GM18870 (cell line): Measurements from ENCODE around the gene CPT2.

Experiments
- ATAC-seq: cut with Tn5 transposase; IDR thresholded peaks from one replicate; pipeline ENCODE4 v1.9.1; 2021; ENCODE audit warnings: moderate library complexity; ENCODE audit not compliant: unreplicated experiment

The CPT2 gene

GRCh38 chr1:53259932-53260331, 63.3 kb downstream of the CPT2 start:
- ATAC-seq: no peak

- ATAC-seq: no peak
Observed at GRCh38 chr1:53260631-53261247, 64.1 kb downstream of the CPT2 start.

DNA sequence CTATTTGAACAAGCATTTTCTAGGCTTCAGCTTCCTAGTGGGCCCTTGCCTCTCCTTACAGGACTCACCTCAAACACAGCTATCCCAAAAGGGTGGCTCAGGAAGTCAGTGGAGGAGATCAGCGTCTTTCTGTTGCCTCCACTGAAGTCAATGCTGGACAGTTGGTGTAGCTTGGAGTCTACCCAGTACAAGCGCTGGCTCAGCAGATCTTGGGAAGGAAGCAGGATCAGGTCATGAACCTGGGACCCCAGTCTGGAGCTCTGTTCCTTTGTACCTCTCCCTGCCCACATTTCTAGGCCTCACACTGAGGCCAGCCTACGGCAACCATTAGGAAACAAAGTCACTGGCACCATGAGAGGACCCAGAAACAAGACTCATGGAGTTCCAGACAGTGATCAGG, 65.4 kb downstream of the CPT2 start:
- ATAC-seq: no peak
